ENCODE measurements around the gene ALX4.

- TF ChIP-seq POLR2A (IDR thresholded peaks at IDR 0.05; ENCODE audit: low read depth, low read length) (no peak), TAF1 (IDR thresholded peaks at IDR 0.05; ENCODE audit: low read depth, low read length) (no peak), POLR2AphosphoS5 (IDR thresholded peaks at IDR 0.05; ENCODE audit: low read depth, low read length) (no peak), SPI1 (IDR thresholded peaks at IDR 0.05; ENCODE audit: low read depth, low read length) (no peak), PAX5 (IDR thresholded peaks at IDR 0.05; ENCODE audit: insufficient read depth, low read length, severe bottlenecking) (no peak)
Observed at GRCh38 chr11:44305470-44306051, 4.4 kb downstream of the ALX4 start.

Data from GM12891 (cell line).